OCI-LY7 (cell line): ENCODE measurements around the gene CERS6. TPM values are rescaled to one million over a fixed set of nuclear protein-coding genes. Genes with fewer than 3 reads are reported as not detected.

ENCODE experiments used
- BruUV-seq: library from RNA; stranded (reverse); fragments of 400-500 nt; replicated peaks from 2 replicates; lab custom pipeline; 2021; lab: Mats Ljungman, UMichigan
- CTCF ChIA-PET: fragments of 300-600 bp; sonication (Branson Sonifier 250); formaldehyde crosslinking; loops from one replicate; lab custom pipeline; 2022; ENCODE audit warnings: antibody characterized with exemption; ENCODE audit not compliant: unreplicated experiment; lab: Charles Lee
- POLR2A ChIA-PET: fragments of 300-600 bp; sonication (Branson Sonifier 250); formaldehyde crosslinking; loops from one replicate; lab custom pipeline; 2022; ENCODE audit warnings: antibody characterized with exemption; lab: Charles Lee
- DNase-seq: peaks from one replicate; pipeline ENCODE4 v3.0.0-alpha.2; 2015; ENCODE audit warnings: low spot score
- H2AFZ ChIP-seq: fragments of 200-600 bp; sonication (generic), shearing (Covaris generic); 2 replicates; pipeline ENCODE4 v1.6.1; 2014; ENCODE audit warnings: mild to moderate bottlenecking, antibody characterized with exemption, low read length, moderate library complexity
- H3K27ac ChIP-seq: fragments of 200-600 bp; sonication (generic); 2 replicates; pipeline ENCODE4 v1.5.1; 2014; ENCODE audit warnings: mixed run types, low read depth, mild to moderate bottlenecking, moderate library complexity, low read length, inconsistent platforms; ENCODE audit not compliant: poor library complexity, severe bottlenecking
- H3K36me3 ChIP-seq: fragments of 200-600 bp; sonication (generic); 2 replicates; pipeline ENCODE4 v1.6.1; 2014; ENCODE audit warnings: mild to moderate bottlenecking, antibody characterized with exemption, low read length, moderate library complexity, mixed read lengths; ENCODE audit not compliant: insufficient read depth
- H3K4me1 ChIP-seq: fragments of 200-600 bp; sonication (generic); 2 replicates; pipeline ENCODE4 v1.5.1; 2014; ENCODE audit warnings: mild to moderate bottlenecking, low read length; ENCODE audit not compliant: insufficient read depth, poor library complexity, severe bottlenecking
- H3K4me2 ChIP-seq: fragments of 200-600 bp; sonication (generic); 2 replicates; pipeline ENCODE4 v1.6.1; 2014; ENCODE audit warnings: mild to moderate bottlenecking, low read length
- H3K4me3 ChIP-seq: fragments of 200-600 bp; sonication (generic); 2 replicates; pipeline ENCODE4 v1.5.1; 2014; ENCODE audit warnings: mild to moderate bottlenecking, low read depth, low read length; ENCODE audit not compliant: poor library complexity, severe bottlenecking
- H3K79me2 ChIP-seq: fragments of 200-600 bp; sonication (generic); 2 replicates; pipeline ENCODE4 v1.6.1; 2016; ENCODE audit warnings: low read depth, mild to moderate bottlenecking, low read length, moderate library complexity, mixed read lengths; ENCODE audit not compliant: insufficient read depth
- H3K9me2 ChIP-seq: fragments of 200-600 bp; sonication (generic); 2 replicates; pipeline ENCODE4 v1.6.1; 2016; ENCODE audit warnings: mild to moderate bottlenecking, low read length, mixed read lengths; ENCODE audit not compliant: insufficient read depth
- H3K9me3 ChIP-seq: fragments of 200-600 bp; sonication (generic); 2 replicates; pipeline ENCODE4 v1.6.1; 2014; ENCODE audit warnings: mild to moderate bottlenecking, mixed run types, low read length, mixed read lengths
- H4K20me1 ChIP-seq: fragments of 200-600 bp; sonication (generic); 2 replicates; pipeline ENCODE4 v1.6.1; 2014; ENCODE audit warnings: mild to moderate bottlenecking, antibody characterized with exemption, low read length, moderate library complexity, mixed read lengths; ENCODE audit not compliant: insufficient read depth
- EZH2phosphoT487 ChIP-seq: fragments of 200-600 bp; sonication (generic); IDR thresholded peaks from 2 replicates; pipeline ENCODE4 v1.6.1; 2018; ENCODE audit warnings: low read depth, borderline replicate concordance, mild to moderate bottlenecking, mixed run types, antibody characterized with exemption, low read length, moderate library complexity, mixed read lengths
- intact Hi-C: fragments of 100-400 bp; cut with micrococcal nuclease; formaldehyde crosslinking; loops from one replicate; pipeline ENCODE4 v1.10.0; 2022; ENCODE audit not compliant: unreplicated experiment
- total RNA-seq, 2 experiments: library from RNA; depleted of rRNA in 1 of 2; stranded (reverse); fragments of >200 nt in 1 of 2; shearing (Covaris generic) in 1 of 2; gene quantifications; 2 replicates each; pipeline ENCODE4 v1.2.3, GENCODE V29; 2014 to 2022
- TF ChIP-seq, protein P1 (sequence below): fragments of 200-600 bp; sonication (generic); conservative IDR thresholded peaks from 2 replicates; pipeline ENCODE4 v1.5.1; 2014; ENCODE audit warnings: mild to moderate bottlenecking, antibody characterized with exemption, low read length, moderate library complexity, mixed read lengths

The CERS6 gene
- total RNA-seq, 2 experiments from 2014 or later: 0.04 TPM; not detected in 1

DNA sequence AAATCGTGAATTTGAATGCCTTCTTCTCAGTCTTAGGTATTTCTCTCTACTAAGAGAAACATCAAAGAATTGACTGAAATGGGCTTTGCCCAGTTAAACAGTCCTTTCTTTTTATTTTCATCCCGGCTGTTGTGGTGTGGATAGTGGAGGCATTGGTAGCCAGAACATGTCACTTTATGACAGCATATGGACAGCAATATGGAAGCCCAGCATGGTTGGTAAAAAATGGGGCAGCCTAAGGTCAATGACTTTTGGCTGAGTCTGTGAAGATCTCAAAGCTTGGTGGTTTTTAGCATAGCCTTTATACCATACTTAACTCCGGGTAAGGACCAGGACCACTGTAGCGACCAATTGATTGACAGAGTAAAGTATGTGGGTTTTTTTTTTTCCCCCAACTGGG, 3.2 kb downstream of the CERS6 start:
- ChIA-PET CTCF (no interaction called here), POLR2A (no interaction called here)
- intact Hi-C loops: no loop called here
- no peak overlapping the region for H3K4me2 ChIP-seq
- BruUV-seq: no TSS peak
- no peak overlapping the region for H3K4me3 ChIP-seq
- H3K27ac ChIP-seq: no peak overlapping the region
- H3K9me3 ChIP-seq: no peaks in the 10 kb centered on the region
- H3K4me1 ChIP-seq: no peaks in the 10 kb centered on the region
- no peaks in the 10 kb centered on the region for H3K9me2 ChIP-seq
- no peaks in the 10 kb centered on the region for H3K36me3 ChIP-seq
- TF ChIP-seq, protein P1, sequence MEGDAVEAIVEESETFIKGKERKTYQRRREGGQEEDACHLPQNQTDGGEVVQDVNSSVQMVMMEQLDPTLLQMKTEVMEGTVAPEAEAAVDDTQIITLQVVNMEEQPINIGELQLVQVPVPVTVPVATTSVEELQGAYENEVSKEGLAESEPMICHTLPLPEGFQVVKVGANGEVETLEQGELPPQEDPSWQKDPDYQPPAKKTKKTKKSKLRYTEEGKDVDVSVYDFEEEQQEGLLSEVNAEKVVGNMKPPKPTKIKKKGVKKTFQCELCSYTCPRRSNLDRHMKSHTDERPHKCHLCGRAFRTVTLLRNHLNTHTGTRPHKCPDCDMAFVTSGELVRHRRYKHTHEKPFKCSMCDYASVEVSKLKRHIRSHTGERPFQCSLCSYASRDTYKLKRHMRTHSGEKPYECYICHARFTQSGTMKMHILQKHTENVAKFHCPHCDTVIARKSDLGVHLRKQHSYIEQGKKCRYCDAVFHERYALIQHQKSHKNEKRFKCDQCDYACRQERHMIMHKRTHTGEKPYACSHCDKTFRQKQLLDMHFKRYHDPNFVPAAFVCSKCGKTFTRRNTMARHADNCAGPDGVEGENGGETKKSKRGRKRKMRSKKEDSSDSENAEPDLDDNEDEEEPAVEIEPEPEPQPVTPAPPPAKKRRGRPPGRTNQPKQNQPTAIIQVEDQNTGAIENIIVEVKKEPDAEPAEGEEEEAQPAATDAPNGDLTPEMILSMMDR: no peak
- TF ChIP-seq EZH2phosphoT487: no peak
- no peaks in the 10 kb centered on the region for H3K79me2 ChIP-seq
- no peak for DNase-seq
- no peak overlapping the region for H2AFZ ChIP-seq
- no peaks in the 10 kb centered on the region for H4K20me1 ChIP-seq

DNA sequence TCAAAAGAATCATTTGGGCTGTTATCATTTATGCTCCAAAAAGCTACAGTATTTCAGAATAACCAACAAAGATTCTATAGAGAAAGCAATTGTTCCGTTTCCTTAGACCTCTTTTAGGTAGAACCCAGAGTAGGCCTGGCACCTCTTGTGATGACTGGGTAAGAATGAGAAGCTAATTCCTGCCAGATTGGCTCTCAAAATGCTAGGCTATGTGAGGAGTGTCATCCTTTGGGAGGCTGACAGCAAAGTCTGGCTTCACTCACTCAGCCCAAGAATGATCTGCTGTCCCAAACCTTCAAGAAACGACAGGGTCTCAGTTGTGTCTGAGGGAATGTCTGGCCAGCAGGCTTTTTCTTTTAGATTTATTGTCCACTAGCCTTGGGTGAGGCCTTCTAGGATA, 4.5 kb downstream of the CERS6 start:
- H3K9me2 ChIP-seq: no peaks in the 10 kb centered on the region
- ChIA-PET POLR2A (no interaction called here), CTCF (no interaction called here)
- H2AFZ ChIP-seq: no peak overlapping the region
- TF ChIP-seq, protein P1: no peak
- no peak for TF ChIP-seq EZH2phosphoT487
- no peaks in the 10 kb centered on the region for H4K20me1 ChIP-seq
- H3K36me3 ChIP-seq: no peaks in the 10 kb centered on the region
- BruUV-seq: no TSS peak
- no peaks in the 10 kb centered on the region for H3K4me1 ChIP-seq
- no peaks in the 10 kb centered on the region for H3K79me2 ChIP-seq
- H3K27ac ChIP-seq: no peak overlapping the region
- H3K4me2 ChIP-seq: no peak overlapping the region
- no peak for DNase-seq
- no peaks in the 10 kb centered on the region for H3K9me3 ChIP-seq
- H3K4me3 ChIP-seq: no peak overlapping the region
- intact Hi-C loops: no loop called here

- Histone ChIP-seq H3K4me2 (no peak overlapping the region), H4K20me1 (no peaks in the 10 kb centered on the region), H2AFZ (no peak overlapping the region), H3K4me1 (no peaks in the 10 kb centered on the region), H3K36me3 (no peaks in the 10 kb centered on the region), H3K4me3 (no peak overlapping the region), H3K79me2 (no peaks in the 10 kb centered on the region), H3K9me2 (no peaks in the 10 kb centered on the region), H3K9me3 (no peaks in the 10 kb centered on the region), H3K27ac (no peak overlapping the region)
- TF ChIP-seq EZH2phosphoT487: no peak
- TF ChIP-seq, protein P1: no peak
- no TSS peak for BruUV-seq
- intact Hi-C loops: no loop called here
- no peak for DNase-seq
- ChIA-PET CTCF (no interaction called here), POLR2A (no interaction called here)
Observed at GRCh38 chr2:168461178-168461941, 5.3 kb downstream of the CERS6 start.
